Fibroblast of peridontal ligament (primary cell): Measurements from ENCODE around the gene RPTOR.
A peak's percentile ranks its signal among the peaks of the same experiment; 100 is the strongest.
"Not testable (repeated sequence)": the region's sequence is repeated elsewhere in the genome, so short reads cannot be mapped to it uniquely, and the experiment has no call there.

Experiments used
- DNase-seq: peaks from one replicate; pipeline ENCODE4 v3.0.0-alpha.2; 2010; ENCODE audit errors: extremely low read depth

Gene RPTOR

DNA sequence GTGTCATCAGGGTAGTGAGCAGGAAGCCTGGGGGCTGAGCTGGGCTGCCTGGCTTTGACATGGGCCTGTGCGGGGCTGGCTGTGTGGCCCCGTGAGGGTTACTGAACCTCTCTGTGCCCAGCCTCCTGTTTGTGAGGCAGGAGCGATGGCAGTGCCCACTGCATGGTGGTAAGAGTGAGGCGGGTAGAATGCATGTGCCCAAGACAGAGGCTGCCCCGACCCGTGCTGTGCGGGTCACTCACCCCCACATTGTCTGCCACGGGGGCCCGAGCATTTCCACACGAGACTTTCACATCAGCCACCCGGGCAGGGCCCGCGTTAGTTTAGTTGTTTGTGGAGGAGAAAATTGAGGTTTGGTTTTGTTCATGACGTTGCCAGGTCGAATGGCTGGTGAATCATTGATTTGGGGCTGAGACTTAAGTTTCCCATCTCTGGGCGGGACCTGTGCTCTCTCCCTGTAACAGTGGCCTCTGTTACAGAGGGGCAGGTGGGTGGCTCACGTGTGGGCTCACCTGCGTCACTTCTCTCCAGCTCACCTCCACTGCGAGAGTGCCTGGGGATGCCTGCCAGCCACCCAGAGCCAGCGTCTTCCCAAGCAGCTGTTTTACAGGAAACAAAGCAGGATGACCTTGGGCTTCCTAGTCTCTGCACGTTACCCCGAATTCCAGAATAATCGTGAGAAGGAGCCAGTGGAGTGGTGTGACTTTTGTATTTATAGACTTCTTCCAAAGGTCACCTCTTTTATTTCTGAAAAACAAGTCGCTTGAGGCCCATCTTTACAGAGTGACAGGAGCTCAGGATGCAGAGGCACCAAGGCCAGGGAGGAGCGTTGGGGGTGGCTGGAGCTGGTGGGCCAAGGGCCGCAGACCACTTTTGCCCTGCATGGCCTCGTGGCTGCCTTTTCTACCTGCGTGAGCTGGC lies 150.6 kb downstream of the RPTOR start:
- peak; percentile 36 for DNase-seq

DNA sequence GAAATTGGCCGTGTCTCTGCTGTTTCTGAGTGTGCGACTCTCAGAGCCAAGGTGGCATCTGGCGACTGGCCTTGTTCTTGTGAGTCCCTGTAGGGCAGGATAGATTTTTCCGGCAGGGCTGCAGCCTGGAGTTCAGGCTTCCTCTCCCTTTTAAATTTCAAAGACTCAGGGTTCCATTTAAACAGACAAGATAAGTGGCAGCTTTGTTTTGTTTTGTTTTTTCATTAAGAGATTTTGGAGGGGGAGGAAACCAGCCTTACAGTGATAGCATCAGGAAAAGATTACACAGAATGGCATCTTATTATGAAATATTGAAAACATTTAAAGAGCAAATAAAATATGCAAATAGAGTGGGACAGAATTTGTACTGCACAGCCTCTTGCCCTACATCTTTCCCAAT lies 151.3 kb downstream of the RPTOR start:
- DNase-seq, result peak; percentile 26

DNA sequence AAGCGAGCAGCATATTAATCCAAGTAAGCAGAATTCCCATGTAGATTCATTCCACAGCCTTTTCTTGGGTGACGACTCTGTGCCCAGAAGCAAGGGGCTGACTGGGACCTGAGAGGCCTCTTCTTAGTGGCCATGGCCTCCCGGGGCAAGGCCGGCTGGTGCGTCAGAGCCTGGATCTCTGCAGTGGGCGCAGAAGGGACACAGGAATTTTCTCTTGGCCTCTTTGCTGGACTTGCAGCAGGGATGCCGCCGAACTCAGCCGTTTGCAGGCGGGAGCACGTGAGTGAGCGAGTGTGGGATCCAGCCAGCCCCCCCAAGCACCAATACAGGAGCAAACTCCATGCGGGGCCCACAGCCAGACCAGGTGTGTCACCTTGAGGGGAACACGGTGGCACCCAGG lies 151.8 kb downstream of the RPTOR start:
- DNase-seq, result no peak

DNA sequence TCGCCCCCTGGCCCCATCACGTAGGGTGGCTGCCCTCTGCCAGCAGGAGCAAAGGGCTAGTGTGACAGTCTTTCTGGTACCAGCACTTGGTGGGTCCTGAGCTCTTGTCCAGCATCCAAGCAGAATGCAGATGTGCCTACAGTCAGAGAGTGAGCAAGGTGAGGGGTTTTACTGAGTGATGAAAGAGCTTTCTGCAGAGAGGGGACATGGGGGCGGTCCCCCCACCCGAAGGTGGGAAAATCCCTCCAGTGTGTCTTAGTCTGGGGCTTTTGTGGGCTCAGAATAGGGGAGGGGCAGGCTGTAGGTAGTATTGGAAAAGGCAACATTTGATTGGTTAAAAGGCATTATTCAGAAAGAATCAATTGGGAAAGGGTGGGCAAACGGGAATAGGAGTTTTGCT lies 152.3 kb downstream of the RPTOR start:
- no peak for DNase-seq

DNA sequence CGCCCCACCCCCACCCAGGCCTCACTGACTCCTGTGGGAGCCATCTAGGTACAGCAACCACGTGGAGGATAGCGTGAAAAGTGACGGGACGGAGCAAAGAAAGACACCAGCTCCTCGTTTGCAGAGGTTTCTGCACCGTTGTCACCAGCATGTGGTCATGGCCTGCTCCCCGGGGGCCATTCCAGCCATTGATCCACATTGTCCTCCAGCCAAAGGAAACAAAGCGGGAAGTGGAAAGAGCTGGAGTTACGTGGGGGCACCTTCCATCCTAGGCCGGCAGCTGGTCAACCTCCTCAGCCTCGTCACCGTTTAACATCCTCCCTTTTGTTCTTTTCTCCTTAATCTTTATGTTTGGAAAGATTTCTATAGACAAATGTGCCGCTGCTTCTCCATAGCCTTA lies 153.7 kb downstream of the RPTOR start:
- DNase-seq, result no peak

DNA sequence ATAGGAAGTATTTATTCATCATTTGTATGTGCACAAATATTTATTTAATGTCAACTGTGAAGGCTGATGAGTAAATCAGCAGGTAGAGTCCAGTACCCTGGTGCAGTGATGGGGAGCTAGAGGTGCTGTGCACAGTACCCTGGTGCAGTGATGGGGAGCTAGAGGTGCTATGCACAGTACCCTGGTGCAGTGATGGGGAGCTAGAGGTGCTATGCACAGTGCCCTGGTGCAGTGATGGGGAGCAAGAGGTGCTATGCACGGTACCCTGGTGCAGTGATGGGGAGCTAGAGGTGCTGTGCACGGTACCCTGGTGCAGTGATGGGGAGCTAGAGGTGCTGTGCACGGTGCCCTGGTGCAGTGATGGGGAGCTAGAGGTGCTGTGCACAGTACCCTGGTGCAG lies 154.6 kb downstream of the RPTOR start:
- DNase-seq, result not testable (repeated sequence)

DNA sequence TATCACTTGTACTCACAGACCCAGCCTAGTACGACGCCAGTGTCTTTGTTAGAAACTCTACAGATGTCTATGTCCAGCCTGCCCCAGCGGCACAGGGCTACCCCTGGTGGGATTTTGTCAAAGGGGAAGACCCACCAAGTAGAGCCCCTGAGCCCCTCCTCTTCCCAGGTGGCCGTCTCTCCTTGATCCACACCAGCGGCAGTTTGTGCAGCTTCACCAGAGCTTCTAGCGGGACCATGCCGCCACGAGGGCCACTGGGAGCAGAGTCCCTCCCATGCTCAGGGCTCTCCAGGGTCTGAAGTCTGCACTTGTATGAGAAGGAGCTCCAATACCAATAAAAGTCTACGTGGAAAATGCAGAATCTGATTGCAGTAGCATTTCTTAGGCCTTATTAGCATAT lies 157.1 kb downstream of the RPTOR start:
- no peak for DNase-seq

DNA sequence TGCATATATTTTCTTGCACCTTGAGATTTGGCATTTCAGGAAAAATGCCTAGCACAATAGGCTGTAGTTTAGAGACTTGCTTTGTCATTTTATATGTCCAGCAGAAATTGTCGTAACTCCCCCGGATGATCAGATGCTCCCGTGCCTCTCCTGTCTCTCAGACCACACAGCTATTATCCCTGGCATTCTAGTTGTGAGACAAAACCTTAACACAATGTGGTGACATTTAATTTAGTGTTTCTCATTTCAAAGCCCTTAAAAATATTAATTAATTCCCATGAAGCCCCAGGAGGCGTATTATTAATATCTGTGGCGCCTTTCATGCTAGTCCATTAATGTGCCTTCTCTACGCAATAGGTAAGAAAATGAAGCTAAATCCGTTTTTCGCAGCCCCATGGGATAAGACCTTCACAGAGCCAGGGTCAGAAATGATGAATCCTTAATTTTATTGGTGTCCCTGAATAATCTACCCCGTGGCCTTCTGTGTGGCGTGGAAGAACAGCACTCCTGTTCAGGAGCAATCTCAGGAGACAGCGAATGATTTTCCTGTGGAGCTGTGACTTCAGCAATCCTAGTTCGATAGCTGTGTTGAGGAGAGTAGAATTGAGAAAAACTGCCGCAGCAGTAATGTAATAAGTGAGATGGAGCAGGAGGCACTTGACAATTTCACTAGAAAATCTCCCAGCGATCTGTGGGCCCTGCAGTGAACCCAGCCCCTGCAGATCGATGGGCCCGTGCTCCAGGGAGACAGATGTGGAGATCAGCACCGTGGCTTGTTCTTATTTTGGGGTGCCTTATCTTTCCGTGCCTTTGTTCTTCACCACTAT lies 157.9 kb downstream of the RPTOR start:
- no peak for DNase-seq

DNA sequence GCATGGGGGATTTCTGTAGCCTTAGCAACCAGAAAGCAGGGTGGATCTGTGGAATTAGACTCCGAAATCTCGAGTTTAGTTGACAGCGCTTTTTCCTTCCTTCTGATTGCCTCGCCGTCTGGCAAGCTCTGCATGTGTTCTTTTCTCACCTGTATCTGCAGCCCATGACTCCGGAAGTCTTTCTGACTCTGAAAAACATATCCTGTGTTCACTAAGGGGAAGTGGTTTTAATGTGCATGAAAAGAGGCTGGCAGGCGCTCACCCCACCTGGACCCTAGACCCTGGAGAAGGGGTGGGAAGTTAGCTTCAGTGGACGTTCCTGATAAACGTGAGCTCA lies 158.5 kb downstream of the RPTOR start:
- no peak for DNase-seq

DNA sequence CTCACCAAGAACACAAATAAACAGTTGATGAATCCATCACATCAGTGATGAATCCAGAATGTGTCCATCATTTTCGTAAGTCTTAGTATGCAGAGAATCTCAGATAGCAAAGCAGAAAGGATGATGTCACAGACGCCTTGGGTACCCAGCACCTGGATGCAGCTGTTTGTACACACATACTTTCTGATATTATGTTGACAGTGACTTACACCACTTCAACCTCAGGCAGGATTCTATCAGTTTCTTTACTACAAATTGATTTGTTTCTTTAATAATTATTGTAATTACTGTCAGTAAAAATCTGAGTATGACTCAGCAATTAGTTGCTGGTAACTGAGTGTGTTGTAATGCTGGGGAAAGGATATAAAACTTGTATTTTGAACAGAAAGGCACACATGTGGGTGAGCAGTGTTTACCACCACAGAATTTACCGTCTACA lies 159.8 kb downstream of the RPTOR start:
- peak; percentile 25 for DNase-seq

DNA sequence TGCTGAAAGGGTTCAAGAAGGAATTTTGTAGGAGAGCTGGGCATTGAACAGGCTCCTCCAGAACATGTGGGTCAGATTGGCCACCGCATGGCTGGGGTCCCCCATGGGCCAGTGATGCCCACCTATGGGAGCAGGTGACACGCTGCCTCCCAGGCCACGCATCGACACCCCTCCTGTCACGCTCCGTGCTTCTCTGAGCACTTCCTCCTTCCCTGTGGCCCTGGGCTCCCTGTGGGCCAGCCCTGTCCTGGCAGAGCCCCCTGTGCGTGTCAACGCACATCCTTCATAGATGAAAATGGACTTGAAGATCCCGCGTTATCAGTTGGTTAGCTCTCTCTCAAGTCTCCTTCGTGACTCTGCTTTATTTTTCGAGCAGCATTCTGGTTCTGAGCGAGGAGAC lies 160.3 kb downstream of the RPTOR start:
- DNase-seq, result no peak

DNA sequence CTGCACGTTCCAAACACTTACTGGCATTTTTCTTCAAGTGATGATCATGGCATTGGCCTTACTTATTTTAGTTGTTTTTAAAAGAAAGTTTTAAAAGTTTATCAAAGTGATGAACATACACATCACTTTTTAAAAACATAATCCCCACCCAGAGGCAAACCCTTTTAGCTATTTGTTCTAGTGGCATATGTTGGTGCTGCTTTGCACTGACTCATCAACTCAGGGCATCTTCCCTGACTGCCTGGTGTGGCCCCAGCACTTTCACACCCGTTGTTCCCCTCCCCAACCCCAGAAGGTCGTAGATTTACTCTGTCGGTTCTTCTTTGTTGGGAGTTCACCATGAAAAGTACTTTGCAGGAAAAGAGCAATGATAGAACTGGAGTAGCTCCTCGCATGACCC lies 161.3 kb downstream of the RPTOR start:
- DNase-seq, result no peak

DNA sequence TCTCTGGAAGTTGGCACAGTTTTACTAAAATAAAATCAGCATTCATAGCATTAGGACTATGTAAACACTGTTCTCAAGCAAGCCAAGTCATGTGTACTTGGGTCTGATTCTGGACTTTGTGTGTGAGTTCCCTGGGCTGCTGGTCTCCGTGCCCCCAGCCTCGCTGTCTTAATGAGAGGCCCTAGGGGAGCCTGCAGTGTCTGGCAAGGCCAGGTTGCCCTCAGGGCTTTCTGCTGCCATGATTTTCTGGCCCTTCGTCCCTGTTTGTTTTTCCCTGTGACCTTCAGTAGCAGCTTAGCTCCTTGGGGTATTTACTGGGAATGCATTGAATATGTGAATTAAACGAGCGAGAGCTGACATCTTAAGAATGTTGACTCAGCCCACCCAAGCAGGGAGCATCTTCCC lies 161.8 kb downstream of the RPTOR start:
- no peak for DNase-seq

DNA sequence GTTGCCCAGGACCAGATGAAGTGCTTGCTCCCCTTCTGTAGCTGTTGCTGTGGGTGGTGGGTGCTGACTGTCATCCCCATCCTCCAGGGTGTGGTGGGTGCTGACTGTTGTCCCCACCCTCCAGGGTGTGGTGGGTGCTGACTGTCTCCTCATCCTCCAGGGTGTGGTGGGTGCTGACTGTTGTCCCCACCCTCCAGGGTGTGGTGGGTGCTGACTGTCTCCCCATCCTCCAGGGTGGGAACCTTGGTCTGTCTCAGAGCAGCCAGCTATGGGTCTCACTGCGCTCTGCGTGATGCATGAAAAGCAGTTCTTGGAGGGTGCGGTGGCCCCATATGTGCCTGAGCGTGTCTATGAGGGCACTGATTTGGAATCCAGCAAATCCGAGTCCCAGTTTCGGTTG lies 163.8 kb downstream of the RPTOR start:
- no peak for DNase-seq

DNA sequence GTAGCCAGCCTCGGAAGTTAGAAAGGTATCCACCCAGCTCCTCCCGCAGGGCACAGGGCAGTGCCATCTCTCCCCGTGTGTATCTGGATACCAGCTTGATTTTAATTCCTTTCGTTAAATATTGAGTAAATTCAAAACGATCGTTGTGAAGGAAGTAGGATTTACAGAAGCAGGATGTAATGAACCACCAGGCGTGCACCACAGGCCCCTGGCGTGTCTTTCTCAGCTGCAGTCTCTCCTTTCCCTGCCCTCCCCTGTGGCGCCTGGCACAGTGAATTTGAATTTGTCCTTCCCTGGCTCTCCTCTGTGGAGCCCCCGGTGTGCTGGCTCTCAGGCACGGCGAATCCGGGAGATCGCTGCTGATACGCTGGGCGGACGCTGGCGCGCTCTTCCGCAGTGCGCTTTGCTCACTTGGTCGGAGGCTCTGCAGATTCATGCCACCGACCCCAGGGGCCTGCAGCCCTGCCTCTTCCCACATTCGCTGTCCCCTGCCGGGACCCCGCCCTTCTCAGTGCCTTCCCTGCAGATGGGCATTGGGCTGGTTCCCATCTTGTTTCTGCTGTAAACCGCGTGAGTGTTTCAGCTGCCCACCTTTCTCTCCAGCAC lies 164.6 kb downstream of the RPTOR start:
- DNase-seq, result no peak

DNA sequence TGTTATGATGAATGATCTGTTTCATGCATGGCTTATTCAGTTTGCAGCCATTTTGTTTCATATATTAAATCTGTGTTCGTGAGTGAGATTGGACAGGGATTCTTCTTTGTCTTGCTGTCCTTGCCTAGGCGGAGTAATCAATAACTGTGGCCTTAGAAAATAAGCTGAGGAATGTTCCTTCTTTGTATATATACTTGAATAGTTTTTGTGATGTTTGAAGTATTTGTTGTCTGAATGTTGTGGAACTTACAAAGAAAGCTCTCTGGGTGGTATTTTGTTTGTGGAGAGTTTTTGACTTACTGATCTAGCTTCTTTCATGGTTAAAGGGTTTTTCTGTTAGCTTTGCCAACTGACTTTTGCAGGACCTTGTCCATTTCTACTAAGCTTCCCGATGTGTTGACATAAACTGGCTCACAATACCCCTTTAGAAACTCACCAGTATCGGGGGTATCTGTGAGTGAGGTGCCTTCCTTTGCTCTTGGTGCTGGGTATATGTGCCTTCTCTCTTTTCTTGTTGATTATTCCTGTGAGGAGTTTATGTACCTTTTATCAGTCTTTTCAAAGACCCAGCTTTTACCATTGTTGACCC lies 166.2 kb downstream of the RPTOR start:
- no peak for DNase-seq

DNA sequence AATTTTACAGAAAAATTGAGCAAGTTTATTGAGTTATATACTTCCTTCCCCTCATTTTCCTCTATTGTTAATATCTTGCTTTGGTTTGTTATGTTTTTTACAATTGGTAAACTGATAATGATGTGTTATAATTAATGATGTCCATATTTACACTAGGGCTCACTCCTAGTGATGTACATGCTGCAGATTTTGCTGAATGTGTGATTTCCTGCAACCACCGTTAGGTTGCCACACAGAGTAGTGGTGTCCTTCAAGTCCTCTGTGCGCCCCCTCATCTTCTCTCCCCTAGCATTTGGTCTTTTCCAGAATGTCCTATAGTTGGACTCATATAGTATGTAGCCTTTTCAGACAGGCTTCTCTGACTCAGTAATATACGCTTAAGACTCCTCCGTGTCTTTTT lies 167.5 kb downstream of the RPTOR start:
- DNase-seq, result no peak

DNA sequence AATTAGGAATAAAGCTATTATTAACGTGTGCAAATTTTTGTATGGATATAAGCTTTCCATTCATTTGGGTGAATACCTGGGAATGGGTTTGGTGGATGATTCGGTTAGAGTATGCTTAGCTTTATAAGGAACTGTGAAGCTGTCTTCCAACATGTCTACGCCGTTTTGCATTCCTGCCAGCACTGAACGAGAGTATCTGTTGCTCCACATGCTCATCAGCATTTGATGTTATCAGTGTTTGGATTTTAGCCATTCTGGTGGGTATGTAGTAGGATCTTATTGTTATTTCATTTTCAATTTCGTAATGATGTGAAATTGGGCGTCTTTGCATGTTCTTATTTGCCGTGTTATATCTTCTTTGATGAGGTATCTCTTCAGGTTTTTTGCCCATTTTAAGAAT lies 168.0 kb downstream of the RPTOR start:
- DNase-seq, result no peak

DNA sequence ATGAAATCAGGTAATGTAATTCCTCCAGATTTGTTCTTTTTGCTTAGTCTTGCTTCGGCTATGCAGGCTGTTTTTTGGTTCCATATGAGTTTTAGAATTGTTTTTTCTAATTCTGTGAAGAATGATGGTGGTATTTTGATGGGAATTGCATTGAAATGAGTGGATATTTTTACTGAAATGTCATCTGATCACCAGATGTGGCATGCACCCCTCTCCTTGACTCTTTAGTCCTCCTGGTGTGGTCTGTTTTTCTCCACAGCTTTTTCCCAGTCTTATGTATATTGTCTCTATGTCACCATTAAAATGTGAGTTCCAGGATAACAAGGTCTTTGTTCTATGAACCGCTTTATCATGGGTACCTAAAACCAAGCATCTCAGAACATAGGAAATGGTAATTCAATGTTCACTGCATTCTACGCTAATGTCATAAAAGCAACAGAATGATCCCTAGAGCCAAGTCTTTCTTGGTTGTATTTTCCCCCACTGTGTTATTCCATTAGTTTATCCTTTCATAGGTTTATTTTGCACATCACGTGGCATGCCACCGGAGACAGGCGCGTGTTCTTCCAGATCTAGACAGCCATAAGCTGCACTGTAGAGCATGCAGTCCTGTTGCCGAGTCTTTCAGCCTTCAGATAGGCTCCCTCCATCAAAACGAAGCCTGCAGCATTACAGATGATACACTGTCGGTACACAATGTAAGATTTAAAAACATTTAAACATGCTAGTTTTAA lies 172.5 kb downstream of the RPTOR start:
- no peak for DNase-seq

DNA sequence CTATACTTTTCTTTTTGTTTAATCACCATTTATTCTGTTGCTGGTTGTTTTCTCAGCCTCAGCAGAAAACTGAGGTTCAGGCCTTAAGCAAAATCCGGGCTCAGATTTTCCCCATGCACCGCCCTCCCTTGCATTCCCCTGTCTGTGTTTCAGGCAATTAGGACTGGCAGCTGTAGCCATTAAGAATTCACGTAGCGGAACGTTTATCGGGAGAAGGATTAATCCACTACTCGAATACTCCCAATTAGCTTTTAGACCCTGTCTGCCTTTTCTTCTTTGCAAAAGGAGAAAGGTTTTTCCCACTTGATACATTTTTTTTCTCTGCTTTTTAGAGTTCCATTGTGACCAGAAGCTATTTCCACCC lies 173.1 kb downstream of the RPTOR start:
- DNase-seq, result no peak

DNA sequence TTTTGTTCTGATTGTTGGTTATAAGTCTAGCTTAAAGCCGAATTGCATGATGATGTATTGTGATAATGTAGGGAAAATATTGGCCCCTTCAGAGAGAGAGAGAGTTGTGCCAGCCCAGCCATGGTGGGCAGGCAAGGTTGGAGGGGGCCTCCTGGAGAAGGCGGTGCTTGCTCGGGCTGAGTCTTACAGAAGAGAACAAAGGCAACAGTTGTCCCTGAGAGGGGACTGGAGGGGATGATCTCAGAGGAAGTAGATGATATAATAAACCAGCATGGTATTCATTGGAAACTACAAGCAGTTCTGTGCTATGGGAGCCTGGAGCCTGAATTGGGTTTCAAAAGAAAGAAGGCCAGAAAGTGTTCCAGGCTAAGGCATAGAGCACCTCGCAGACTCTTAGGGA lies 173.8 kb downstream of the RPTOR start:
- DNase-seq, result no peak

DNA sequence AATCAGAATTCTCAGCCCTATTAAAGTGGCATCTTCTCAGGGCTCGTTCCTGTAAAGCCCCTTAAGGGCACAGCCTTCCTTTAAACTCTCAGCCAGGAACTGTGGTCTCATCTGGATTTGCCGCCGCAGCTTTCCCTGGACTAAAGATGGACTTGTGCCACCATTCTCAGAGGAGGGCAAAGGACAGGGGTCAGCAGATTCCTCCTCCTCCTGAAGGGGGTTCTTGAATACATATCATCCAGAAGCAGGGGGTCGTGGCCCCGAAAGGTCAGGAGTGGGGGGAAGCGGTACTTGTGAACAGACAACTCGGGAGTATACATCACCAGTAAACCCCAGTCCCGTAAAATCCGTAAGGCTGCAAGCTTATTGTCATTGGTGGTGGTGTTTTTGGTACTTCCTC lies 174.8 kb downstream of the RPTOR start:
- DNase-seq, result no peak
